GM12878 (cell line): ENCODE results near the gene BCAS4. TPM values are rescaled to one million over a fixed set of nuclear protein-coding genes. Genes with fewer than 3 reads are reported as not detected.

Experiments used
- ATAC-seq: fragments of 200-7000 bp; cut with Tn5 transposase; 3 replicates; pipeline ENCODE4 v1.9.1; 2020; ENCODE audit warnings: mild to moderate bottlenecking, moderate library complexity
- BruUV-seq: library from RNA; stranded (reverse); fragments of 400-500 nt; replicated peaks from 2 replicates; lab custom pipeline; 2021; lab: Mats Ljungman, UMichigan
- CTCF ChIA-PET: fragments of 300-600 bp; sonication (Branson Sonifier 250); formaldehyde crosslinking; extraction: SDS; loops from one replicate; lab custom pipeline; 2021; ENCODE audit warnings: inconsistent platforms; lab: Yijun Ruan, JAX
- POLR2A ChIA-PET: fragments of 350-600 bp; formaldehyde crosslinking; extraction: SDS; loops from one replicate; lab custom pipeline; 2021; ENCODE audit warnings: inconsistent platforms; lab: Charles Lee
- RAD21 ChIA-PET: fragments of 300-600 bp; sonication (Branson Sonifier 250); formaldehyde crosslinking; loops from one replicate; lab custom pipeline; 2023; ENCODE audit warnings: antibody characterized with exemption; ENCODE audit not compliant: unreplicated experiment; lab: Charles Lee
- SMC1A ChIA-PET: fragments of 300-600 bp; sonication (Branson Sonifier 250); formaldehyde crosslinking; loops from one replicate; lab custom pipeline; 2023; ENCODE audit not compliant: unreplicated experiment, uncharacterized antibody; lab: Charles Lee
- DNase-seq: peaks from one replicate; pipeline ENCODE4 v3.0.0-alpha.2; 2011; ENCODE audit warnings: low read depth, low spot score
- FAIRE-seq: peaks from 3 replicates; lab custom pipeline; 2011; peaks lifted over from hg19 to GRCh38; lab: Jason Lieb, UNC
- H2AFZ ChIP-seq: 2 replicates; pipeline ENCODE4 v1.6.0; 2011; ENCODE audit warnings: low read depth, low read length, control low read depth; ENCODE audit not compliant: control insufficient read depth
- H3K27ac ChIP-seq: 2 replicates; pipeline ENCODE4 v1.5.1; 2011; ENCODE audit warnings: control low read depth; ENCODE audit not compliant: control insufficient read depth, insufficient read depth
- H3K27me3 ChIP-seq, 2 experiments: replicated peaks in 1 of 2; 2 replicates each; pipeline versions ENCODE4 v1.6.0 to v1.6.1; 2011; ENCODE audit warnings: low read length in 1 of 2; ENCODE audit not compliant: control insufficient read depth in 2 of 2, insufficient read depth in 2 of 2
- H3K36me3 ChIP-seq, 2 experiments: 2 replicates each; pipeline ENCODE4 v1.5.1; 2011; ENCODE audit warnings: low read length in 1 of 2; ENCODE audit not compliant: control insufficient read depth in 2 of 2, insufficient read depth in 2 of 2
- H3K4me1 ChIP-seq: 2 replicates; pipeline ENCODE4 v1.6.1; 2011; ENCODE audit warnings: mild to moderate bottlenecking, low read length, moderate library complexity, mixed read lengths; ENCODE audit not compliant: control insufficient read depth, insufficient read depth
- H3K4me2 ChIP-seq: 2 replicates; pipeline ENCODE4 v1.6.0; 2011; ENCODE audit warnings: control low read depth; ENCODE audit not compliant: control insufficient read depth, insufficient read depth
- H3K4me3 ChIP-seq: fragments of 200-600 bp; sonication (generic); 2 replicates; pipeline ENCODE4 v1.5.1; 2016
- H3K79me2 ChIP-seq: 2 replicates; pipeline ENCODE4 v1.6.0; 2011; ENCODE audit warnings: low read length; ENCODE audit not compliant: control insufficient read depth, insufficient read depth
- H3K9ac ChIP-seq: 2 replicates; pipeline ENCODE4 v1.8.0; 2011; ENCODE audit warnings: low read length, control low read depth, mixed read lengths; ENCODE audit not compliant: control insufficient read depth, insufficient read depth
- H3K9me3 ChIP-seq: replicated peaks from 3 replicates; pipeline ENCODE4 v1.5.1; 2011; ENCODE audit warnings: mild to moderate bottlenecking, low read length; ENCODE audit not compliant: control insufficient read depth, insufficient read depth
- H4K20me1 ChIP-seq: 2 replicates; pipeline ENCODE4 v1.6.0; 2011; ENCODE audit not compliant: control insufficient read depth, insufficient read depth
- ATF2 ChIP-seq: IDR thresholded peaks from 2 replicates; pipeline ENCODE4 v1.6.1; 2012; ENCODE audit warnings: low read length, inconsistent platforms
- ETV6 ChIP-seq, 2 experiments: fragments of 450-650 bp in 1 of 2; IDR thresholded peaks in 1 of 2; conservative IDR thresholded peaks in 1 of 2; 2 replicates each; pipeline ENCODE4 v1.6.1; 2014; ENCODE audit warnings: antibody characterized with exemption in 1 of 2, borderline replicate concordance in 1 of 2, low read depth in 1 of 2, mild to moderate bottlenecking in 1 of 2, moderate library complexity in 1 of 2
- HDGF ChIP-seq: fragments of 450-650 bp; IDR thresholded peaks from 2 replicates; pipeline ENCODE4 v1.6.1; 2016; ENCODE audit warnings: antibody characterized with exemption
- MEF2A ChIP-seq: IDR thresholded peaks from 2 replicates; pipeline ENCODE4 v1.6.1; 2011; ENCODE audit warnings: low read depth, mild to moderate bottlenecking, low read length, moderate library complexity; ENCODE audit not compliant: insufficient read depth
- NFIC ChIP-seq: IDR thresholded peaks from 2 replicates; pipeline ENCODE4 v1.6.1; 2012; ENCODE audit warnings: low read depth, mild to moderate bottlenecking, inconsistent platforms, low read length, moderate library complexity
- NFYB ChIP-seq: IDR thresholded peaks from 2 replicates; pipeline ENCODE4 v1.6.1; 2011; ENCODE audit warnings: low read depth, mild to moderate bottlenecking, low read length, improper control_type of control experiment, moderate library complexity; ENCODE audit not compliant: insufficient read depth
- SRF ChIP-seq, 2 experiments: IDR thresholded peaks; 2 replicates each; pipeline ENCODE4 v1.6.1; 2011; ENCODE audit warnings: low read depth in 2 of 2, low read length in 2 of 2, mild to moderate bottlenecking in 1 of 2, moderate library complexity in 1 of 2
- YY1 ChIP-seq: IDR thresholded peaks from 2 replicates; pipeline ENCODE4 v1.6.1; 2011; ENCODE audit warnings: low read depth, mild to moderate bottlenecking, low read length
- ZNF24 ChIP-seq: fragments of 450-650 bp; IDR thresholded peaks from 2 replicates; pipeline ENCODE4 v1.6.1; 2017; ENCODE audit warnings: antibody characterized with exemption, mild to moderate bottlenecking
- ZNF687 ChIP-seq: fragments of 450-650 bp; IDR thresholded peaks from 2 replicates; pipeline ENCODE4 v1.6.1; 2017; ENCODE audit warnings: mild to moderate bottlenecking, moderate library complexity
- WGBS: methylation state at CpG from one replicate; pipeline ENCODE4 v1.1.6; 2016; ENCODE audit warnings: low lambda C conversion rate; ENCODE audit not compliant: insufficient replicate concordance, insufficient coverage; ENCODE audit errors: missing lambda C conversion rate; 5-methylcytosine and 5-hydroxymethylcytosine counted together
- in situ Hi-C: fragments of 300-500 bp; cut with MboI; formaldehyde crosslinking; loops from 9 replicates; pipeline ENCODE4 v1.14.3; 2018; ENCODE audit warnings: mixed read lengths
- intact Hi-C: fragments of 100-400 bp; cut with micrococcal nuclease; formaldehyde crosslinking; loops from one replicate; pipeline ENCODE4 v1.14.2; 2022; ENCODE audit not compliant: unreplicated experiment
- polyA plus RNA-seq, 11 experiments: library from polyadenylated mRNA; depleted of rRNA in 4 of 11; unstranded in 6 of 11; stranded (reverse) in 5 of 11; fragments of >200 nt; fragmentation: Nextera tagmentation in 4 of 11; fragmentation: Illumina TruSeq in 1 of 11; extraction: Ambion mirVana in 4 of 11; extraction: Trizol in 1 of 11; gene quantifications; 1 replicate in 1 of 11; 2 replicates in 10 of 11; pipeline versions ENCODE4 v1.2.1 to v1.2.3, GENCODE V29; 2011 to 2016; ENCODE audit warnings: inconsistent platforms in 2 of 11, missing spikeins in 2 of 11, low read depth in 1 of 11
- total RNA-seq, 4 experiments: library from RNA; depleted of rRNA in 3 of 4; stranded (reverse); fragments of >200 nt in 3 of 4; fragmentation: Illumina TruSeq in 1 of 4; extraction: Trizol in 1 of 4; gene quantifications; 2 replicates each; pipeline versions ENCODE4 v1.2.1 to v1.2.3, GENCODE V29; 2013 to 2021

Gene BCAS4
- total and polyA plus RNA-seq, 10 of the 15 experiments (the other 5 are each of a cell fraction or from before 2014, with no cell fraction given), result 14.8 to 214 (median 65.3) TPM

- intact Hi-C loops, result no loop called here
- CTCF ChIA-PET, result interaction anchor here (0.9 to 1.5 kb wide), 2 partner anchors 122 to 125 kb away, joined by 4 to 5 read pairs; no protein-coding TSS in a partner anchor
- no peaks in the 10 kb centered on the region for H4K20me1 ChIP-seq
- ATAC-seq (peak; percentile 65), DNase-seq (no peak), FAIRE-seq (peak; percentile 31)
- H3K36me3 ChIP-seq, result 0 out of 4 replicates have a peak, but pooled peaks cover 1 to 2% of the 10 kb centered on the region in 2 experiments
- RAD21 ChIA-PET, result no interaction called here
- H3K27me3 ChIP-seq, result no peaks in the 10 kb centered on the region
- SMC1A ChIA-PET, result interaction anchor here (0.7 to 1.6 kb wide), 3 partner anchors 8 to 14 kb away, joined by 3 to 5 read pairs (median 4); partner anchors contain the start of gene BCAS4
- H3K4me3 ChIP-seq, result peak overlapping the region; percentile 49
- POLR2A ChIA-PET, result interaction anchor here (1.5 kb wide), 1 partner anchor 10 kb away, joined by 8 read pairs; the partner anchor contains the start of gene BCAS4
- under 1% methylated on average over 11 of the region's 11 CpGs for WGBS
- peaks cover 72% of the 10 kb centered on the region for H3K79me2 ChIP-seq
- H3K4me2 ChIP-seq, result peak overlapping the region; percentile 98
- peaks cover 34% of the 10 kb centered on the region for H3K4me1 ChIP-seq
- peak overlapping the region; percentile 63 for H2AFZ ChIP-seq
- peak overlapping the region; percentile 66 for H3K9ac ChIP-seq
- BruUV-seq, result no TSS peak
- H3K9me3 ChIP-seq, result no peaks in the 10 kb centered on the region
- H3K27ac ChIP-seq, result peak overlapping the region; percentile 84
- in situ Hi-C loops, result loop anchor here (10.0 to 25.0 kb wide), 2 partner anchors 290 to 1383 kb away; partner anchors contain the start of genes PTPN1 and ZFP64
- TF ChIP-seq ZNF24 (peak; percentile 20; the same call in 1 of the 2 replicates), NFIC (peak; percentile 70), NFYB (0 out of 2 replicates have a peak, but pooled peaks have one; percentile 9), ATF2 (peak; percentile 39; the same call in 1 of the 2 replicates), ETV6 (conservative IDR thresholded peaks at IDR 0.05 in 1 of 2, IDR thresholded peaks at IDR 0.05 in 1 of 2; ENCODE audit: borderline replicate concordance in 1 of 2, low read depth in 1 of 2) (peak in 1 of 2 experiments; percentile 48; a peak in 1 of 4 replicates), HDGF (0 out of 2 replicates have a peak, but pooled peaks have one; percentile 20), SRF (IDR thresholded peaks at IDR 0.05; ENCODE audit: low read depth in 2 of 2, low read length in 2 of 2) (peak in 1 of 2 experiments; percentile 67; a peak in 1 of 4 replicates), YY1 (0 out of 2 replicates have a peak, but pooled peaks have one; percentile 15), MEF2A (peak; percentile 75; the same call in 1 of the 2 replicates), ZNF687 (0 out of 2 replicates have a peak, but pooled peaks have one; percentile 10)
These were observed 9.8 kb downstream of the BCAS4 start for GRCh38 chr20:50804437-50805348.
